ENCODE measurements around the gene FZD7.

Gene FZD7

GRCh38 chr2:202019689-202020450, 13.8 kb upstream of the FZD7 start:
- no peaks in the 10 kb centered on the region for H3K36me3 Mint-ChIP-seq (ENCODE audit: low read depth)
- no peaks in the 10 kb centered on the region for H3K9me3 Mint-ChIP-seq
- no peak for DNase-seq (ENCODE audit: low spot score)
- no peak overlapping the region for H3K27ac Mint-ChIP-seq
- H3K27me3 Mint-ChIP-seq (ENCODE audit: low read depth), result peaks cover 13% of the 10 kb centered on the region
- no peak overlapping the region for H3K4me3 Mint-ChIP-seq
- H3K4me1 Mint-ChIP-seq (ENCODE audit: low read depth), result no peaks in the 10 kb centered on the region

GRCh38 chr2:202022755-202023154, 10.9 kb upstream of the FZD7 start:
- H3K9me3 Mint-ChIP-seq, result no peaks in the 10 kb centered on the region
- no peaks in the 10 kb centered on the region for H3K36me3 Mint-ChIP-seq (ENCODE audit: low read depth)
- no peak for DNase-seq (ENCODE audit: low spot score)
- H3K27ac Mint-ChIP-seq, result no peak overlapping the region
- no peak overlapping the region for H3K4me3 Mint-ChIP-seq
- no peaks in the 10 kb centered on the region for H3K4me1 Mint-ChIP-seq (ENCODE audit: low read depth)
- peaks cover 13% of the 10 kb centered on the region for H3K27me3 Mint-ChIP-seq (ENCODE audit: low read depth)

DNA sequence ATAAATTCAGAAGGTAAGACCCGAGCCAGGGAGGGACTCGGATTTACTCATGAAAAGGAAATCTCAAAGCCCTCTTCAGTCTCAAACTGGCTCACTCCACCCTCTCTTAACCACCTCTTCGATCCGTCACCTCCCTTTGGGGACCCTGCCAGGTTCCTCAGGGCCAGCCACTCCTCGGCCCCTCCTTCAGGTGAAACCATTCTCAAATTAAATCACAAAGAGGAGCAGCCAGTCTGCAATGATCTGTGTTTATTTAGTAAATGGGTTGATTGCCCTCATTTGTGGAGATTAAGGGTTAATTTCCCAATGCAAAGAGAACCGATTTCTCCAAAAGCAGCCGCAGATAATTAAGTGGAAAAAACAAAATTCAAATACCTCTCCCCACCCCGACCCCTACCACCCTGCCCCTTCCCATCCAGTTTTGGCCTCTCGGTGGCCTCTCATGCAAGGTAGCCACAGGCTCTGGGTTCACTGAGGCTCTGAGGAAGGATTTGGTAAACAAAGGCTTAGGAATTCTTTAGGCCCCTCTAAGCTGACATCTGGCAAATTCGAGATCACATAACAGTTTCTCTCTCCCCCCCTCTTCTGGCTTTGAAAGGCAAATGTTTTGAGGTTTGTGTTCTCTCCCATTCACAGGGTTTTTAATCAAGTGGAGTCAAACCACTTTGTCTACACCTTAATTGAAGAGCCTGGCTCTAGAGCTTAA, 10.3 kb upstream of the FZD7 start:
- no peak overlapping the region for H3K4me3 Mint-ChIP-seq
- no peaks in the 10 kb centered on the region for H3K9me3 Mint-ChIP-seq
- no peak overlapping the region for H3K27ac Mint-ChIP-seq
- no peaks in the 10 kb centered on the region for H3K36me3 Mint-ChIP-seq (ENCODE audit: low read depth)
- peaks cover 13% of the 10 kb centered on the region for H3K27me3 Mint-ChIP-seq (ENCODE audit: low read depth)
- no peak for DNase-seq (ENCODE audit: low spot score)
- H3K4me1 Mint-ChIP-seq (ENCODE audit: low read depth), result no peaks in the 10 kb centered on the region

DNA sequence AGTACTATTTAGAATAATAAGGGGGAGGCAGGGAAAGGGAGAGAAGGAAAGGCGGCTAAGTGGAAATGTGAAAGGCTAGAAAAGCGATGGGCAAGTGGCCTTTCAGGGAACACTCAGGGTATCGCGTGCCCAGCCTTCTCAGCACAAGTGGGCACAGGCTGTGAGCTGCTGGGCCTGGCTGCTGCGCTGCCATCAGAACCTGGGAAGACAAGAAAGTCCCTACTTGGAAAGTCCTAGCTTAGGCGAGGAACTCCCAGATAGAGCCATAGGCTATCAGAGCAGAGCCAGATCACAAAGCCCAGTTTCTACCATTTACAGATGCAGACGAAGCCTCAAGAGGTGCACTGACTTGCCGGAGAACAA, 9.8 kb upstream of the FZD7 start:
- DNase-seq (ENCODE audit: low spot score), result no peak
- H3K27me3 Mint-ChIP-seq (ENCODE audit: low read depth), result peaks cover 12% of the 10 kb centered on the region
- H3K9me3 Mint-ChIP-seq, result no peaks in the 10 kb centered on the region
- H3K4me1 Mint-ChIP-seq (ENCODE audit: low read depth), result no peaks in the 10 kb centered on the region
- H3K4me3 Mint-ChIP-seq, result no peak overlapping the region
- H3K27ac Mint-ChIP-seq, result no peak overlapping the region
- no peaks in the 10 kb centered on the region for H3K36me3 Mint-ChIP-seq (ENCODE audit: low read depth)

GRCh38 chr2:202024871-202025270, 8.8 kb upstream of the FZD7 start:
- Mint-ChIP-seq H3K4me1 (ENCODE audit: low read depth) (no peaks in the 10 kb centered on the region), H3K27ac (no peak overlapping the region), H3K36me3 (ENCODE audit: low read depth) (no peaks in the 10 kb centered on the region), H3K27me3 (ENCODE audit: low read depth) (peaks cover 18% of the 10 kb centered on the region), H3K4me3 (no peak overlapping the region), H3K9me3 (no peaks in the 10 kb centered on the region)
- no peak for DNase-seq (ENCODE audit: low spot score)

DNA sequence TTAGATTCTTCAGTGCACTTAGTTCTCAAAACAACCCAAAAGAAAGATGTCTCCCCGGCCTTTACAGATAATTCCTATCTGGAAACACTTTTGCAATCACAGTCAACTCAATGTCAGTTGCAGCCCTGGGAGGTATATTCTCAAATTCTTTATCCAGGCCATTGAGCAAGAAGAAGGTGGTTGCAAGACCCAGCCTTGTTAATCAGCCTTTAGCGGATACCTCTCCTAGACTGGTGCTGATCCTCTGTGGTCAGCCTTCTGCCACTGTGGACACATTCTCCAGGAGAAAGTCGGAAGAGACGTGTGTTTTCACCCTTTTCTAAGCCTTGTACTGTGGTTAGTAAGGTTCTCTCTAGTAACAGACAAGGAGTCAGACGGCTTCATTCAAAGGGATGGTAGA, 7.8 kb upstream of the FZD7 start:
- H3K27me3 Mint-ChIP-seq (ENCODE audit: low read depth), result peaks cover 26% of the 10 kb centered on the region
- H3K27ac Mint-ChIP-seq, result no peak overlapping the region
- H3K4me1 Mint-ChIP-seq (ENCODE audit: low read depth), result no peaks in the 10 kb centered on the region
- no peaks in the 10 kb centered on the region for H3K9me3 Mint-ChIP-seq
- no peak for DNase-seq (ENCODE audit: low spot score)
- H3K4me3 Mint-ChIP-seq, result no peak overlapping the region
- no peaks in the 10 kb centered on the region for H3K36me3 Mint-ChIP-seq (ENCODE audit: low read depth)

GRCh38 chr2:202026507-202026906, 7.1 kb upstream of the FZD7 start:
- Mint-ChIP-seq H3K4me3 (no peak overlapping the region), H3K36me3 (ENCODE audit: low read depth) (no peaks in the 10 kb centered on the region), H3K27me3 (ENCODE audit: low read depth) (peaks cover 33% of the 10 kb centered on the region), H3K4me1 (ENCODE audit: low read depth) (no peaks in the 10 kb centered on the region), H3K9me3 (no peaks in the 10 kb centered on the region), H3K27ac (no peak overlapping the region)
- DNase-seq (ENCODE audit: low spot score), result no peak

DNA sequence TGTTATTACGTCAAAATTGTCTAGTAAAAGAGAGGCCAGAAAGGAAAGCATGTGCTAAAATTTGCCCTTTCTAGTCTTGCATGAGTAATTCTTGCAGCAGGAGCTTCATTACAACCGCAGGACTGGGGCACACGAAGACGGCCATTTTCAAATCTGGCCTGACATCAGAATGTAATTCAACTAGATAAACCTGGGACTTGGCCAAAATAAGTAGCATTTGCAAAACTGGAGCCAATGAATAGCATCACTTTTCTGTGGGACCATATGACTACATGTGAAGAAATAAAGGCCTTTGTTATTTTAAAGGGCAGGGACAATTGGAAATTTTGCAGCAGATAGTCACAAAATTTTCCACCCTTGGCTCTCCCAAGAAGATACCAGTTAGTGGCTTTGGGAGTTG, 3.0 kb upstream of the FZD7 start:
- peaks cover 11% of the 10 kb centered on the region for H3K4me1 Mint-ChIP-seq (ENCODE audit: low read depth)
- peaks cover 46% of the 10 kb centered on the region for H3K27me3 Mint-ChIP-seq (ENCODE audit: low read depth)
- H3K36me3 Mint-ChIP-seq (ENCODE audit: low read depth), result no peaks in the 10 kb centered on the region
- no peak overlapping the region for H3K4me3 Mint-ChIP-seq
- DNase-seq (ENCODE audit: low spot score), result no peak
- no peaks in the 10 kb centered on the region for H3K9me3 Mint-ChIP-seq
- no peak overlapping the region for H3K27ac Mint-ChIP-seq

DNA sequence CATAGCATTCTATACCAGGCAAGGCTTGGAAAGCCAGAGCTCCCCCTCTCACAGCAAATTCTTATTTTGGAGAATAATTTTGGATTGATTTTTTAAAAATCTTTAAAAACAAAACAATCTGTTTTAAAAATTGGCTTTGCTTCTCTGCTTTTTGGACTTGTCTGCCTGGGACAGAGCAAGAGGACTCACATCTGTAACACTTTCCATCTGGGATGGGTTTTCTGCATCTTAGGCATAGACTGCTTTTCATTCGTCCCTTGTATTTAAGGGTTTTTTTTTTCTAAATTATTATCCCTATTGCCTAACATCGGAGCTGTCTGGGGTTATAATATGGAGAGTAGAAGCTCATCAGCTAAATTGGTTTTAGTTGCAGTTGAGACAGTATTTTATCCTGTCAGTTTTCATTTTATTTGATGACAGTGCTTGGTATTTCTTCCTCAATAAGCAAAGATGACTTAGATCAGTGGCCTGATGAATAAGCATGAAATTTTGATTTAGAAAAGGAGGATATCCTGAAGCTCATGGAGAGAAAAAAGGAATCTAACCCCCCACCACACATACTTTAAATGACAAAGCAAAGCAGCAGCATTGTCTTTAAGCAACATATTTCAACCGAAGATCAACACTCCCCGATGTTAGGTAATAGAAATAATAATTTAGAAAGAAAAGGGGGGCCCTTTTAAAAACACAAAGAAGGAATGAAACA, 2.3 kb upstream of the FZD7 start:
- no peak for DNase-seq (ENCODE audit: low spot score)

DNA sequence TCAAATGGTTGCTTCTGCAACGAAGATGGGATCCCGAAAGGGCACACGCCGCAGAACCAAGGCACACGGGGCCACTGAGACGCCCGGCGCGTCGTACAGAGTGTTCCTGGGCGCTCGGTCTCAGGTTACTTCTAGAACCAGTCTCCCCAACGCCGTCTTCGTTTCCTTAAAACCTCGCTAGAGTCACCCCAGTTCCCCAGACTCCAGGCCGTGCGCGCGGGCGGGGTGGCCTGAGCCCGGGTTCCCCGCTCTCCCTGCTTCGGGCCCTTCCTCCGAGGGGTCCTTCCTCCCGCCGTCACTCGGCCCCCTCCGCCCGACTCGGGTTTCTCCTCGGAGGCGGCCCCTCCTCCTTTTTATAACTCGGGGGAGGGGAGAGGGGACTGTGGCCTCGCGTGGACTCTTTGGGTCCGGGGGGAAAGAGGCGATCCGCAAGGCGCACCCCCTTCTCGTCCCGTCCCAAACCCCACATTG, 774 bp upstream of the FZD7 start:
- H3K4me3 Mint-ChIP-seq, result peak overlapping the region; percentile 87
- H3K4me1 Mint-ChIP-seq (ENCODE audit: low read depth), result peaks cover 11% of the 10 kb centered on the region
- DNase-seq (ENCODE audit: low spot score), result peak; percentile 32
- H3K27ac Mint-ChIP-seq, result no peak overlapping the region
- H3K27me3 Mint-ChIP-seq (ENCODE audit: low read depth), result peaks cover 41% of the 10 kb centered on the region
- no peaks in the 10 kb centered on the region for H3K9me3 Mint-ChIP-seq
- no peaks in the 10 kb centered on the region for H3K36me3 Mint-ChIP-seq (ENCODE audit: low read depth)

More for the DNA sequence above, 2.3 kb upstream of the FZD7 start:
- peaks cover 11% of the 10 kb centered on the region for H3K4me1 Mint-ChIP-seq (ENCODE audit: low read depth)
- H3K9me3 Mint-ChIP-seq, result no peaks in the 10 kb centered on the region
- peak overlapping the region; percentile 10 for H3K4me3 Mint-ChIP-seq
- H3K27ac Mint-ChIP-seq, result no peak overlapping the region
- H3K36me3 Mint-ChIP-seq (ENCODE audit: low read depth), result no peaks in the 10 kb centered on the region
- H3K27me3 Mint-ChIP-seq (ENCODE audit: low read depth), result peaks cover 41% of the 10 kb centered on the region

- Mint-ChIP-seq H3K9me3 (no peaks in the 10 kb centered on the region), H3K27me3 (ENCODE audit: low read depth) (peaks cover 50% of the 10 kb centered on the region), H3K4me3 (peak overlapping the region; percentile 86), H3K27ac (no peak overlapping the region), H3K36me3 (ENCODE audit: low read depth) (no peaks in the 10 kb centered on the region), H3K4me1 (ENCODE audit: low read depth) (peaks cover 11% of the 10 kb centered on the region)
- DNase-seq (ENCODE audit: low spot score), result peak; percentile 21
Observed at GRCh38 chr2:202034249-202035088, 814 bp downstream of the FZD7 start.

- no peak for DNase-seq (ENCODE audit: low spot score)
- H3K27me3 Mint-ChIP-seq (ENCODE audit: low read depth), result peaks cover 50% of the 10 kb centered on the region
- peaks cover 11% of the 10 kb centered on the region for H3K4me1 Mint-ChIP-seq (ENCODE audit: low read depth)
- H3K36me3 Mint-ChIP-seq (ENCODE audit: low read depth), result no peaks in the 10 kb centered on the region
- no peak overlapping the region for H3K27ac Mint-ChIP-seq
- H3K9me3 Mint-ChIP-seq, result no peaks in the 10 kb centered on the region
- peak overlapping the region; percentile 86 for H3K4me3 Mint-ChIP-seq
Observed at GRCh38 chr2:202035089-202035940, 1.7 kb downstream of the FZD7 start.

GRCh38 chr2:202035941-202036372, 2.3 kb downstream of the FZD7 start:
- H3K4me1 Mint-ChIP-seq (ENCODE audit: low read depth), result peaks cover 11% of the 10 kb centered on the region
- no peak overlapping the region for H3K27ac Mint-ChIP-seq
- H3K27me3 Mint-ChIP-seq (ENCODE audit: low read depth), result peaks cover 50% of the 10 kb centered on the region
- DNase-seq (ENCODE audit: low spot score), result no peak
- H3K4me3 Mint-ChIP-seq, result no peak overlapping the region
- H3K36me3 Mint-ChIP-seq (ENCODE audit: low read depth), result no peaks in the 10 kb centered on the region
- no peaks in the 10 kb centered on the region for H3K9me3 Mint-ChIP-seq

All from T-helper 2 cell treated with Interferon-gamma antibody and Interleukin-4, amounts not matched to agents 5 μg/mL and 100 μg/mL, for 36 hours (primary cell).